Adrenal gland (tissue), 5 donors: ENCODE results near the gene RIMS3.

Experiments used
- POLR2A ChIP-seq, 2 donors: fragments of 450-650 bp; IDR thresholded peaks; one replicate each; pipeline ENCODE4 v1.6.1; 2017; ENCODE audit warnings: antibody characterized with exemption in 2 of 2, mild to moderate bottlenecking in 2 of 2, moderate library complexity in 1 of 2
- TF ChIP-seq, protein P1 (sequence below), 6 experiments: fragments of 450-650 bp in 4 of 6; fragments of 200-600 bp in 2 of 6; sonication (generic) in 1 of 6; IDR thresholded peaks; 1 replicate in 5 of 6; 2 replicates in 1 of 6; pipeline versions ENCODE4 v1.5.1 to v1.8.0; 2016 to 2021; ENCODE audit warnings: antibody characterized with exemption in 6 of 6, mild to moderate bottlenecking in 2 of 6, moderate library complexity in 1 of 6
- donor health status: DM: no; HTN: no; CAD: no.

GRCh38 chr1:40673452-40673851 lies 8.0 kb upstream of the RIMS3 start:
- TF ChIP-seq, protein P1, sequence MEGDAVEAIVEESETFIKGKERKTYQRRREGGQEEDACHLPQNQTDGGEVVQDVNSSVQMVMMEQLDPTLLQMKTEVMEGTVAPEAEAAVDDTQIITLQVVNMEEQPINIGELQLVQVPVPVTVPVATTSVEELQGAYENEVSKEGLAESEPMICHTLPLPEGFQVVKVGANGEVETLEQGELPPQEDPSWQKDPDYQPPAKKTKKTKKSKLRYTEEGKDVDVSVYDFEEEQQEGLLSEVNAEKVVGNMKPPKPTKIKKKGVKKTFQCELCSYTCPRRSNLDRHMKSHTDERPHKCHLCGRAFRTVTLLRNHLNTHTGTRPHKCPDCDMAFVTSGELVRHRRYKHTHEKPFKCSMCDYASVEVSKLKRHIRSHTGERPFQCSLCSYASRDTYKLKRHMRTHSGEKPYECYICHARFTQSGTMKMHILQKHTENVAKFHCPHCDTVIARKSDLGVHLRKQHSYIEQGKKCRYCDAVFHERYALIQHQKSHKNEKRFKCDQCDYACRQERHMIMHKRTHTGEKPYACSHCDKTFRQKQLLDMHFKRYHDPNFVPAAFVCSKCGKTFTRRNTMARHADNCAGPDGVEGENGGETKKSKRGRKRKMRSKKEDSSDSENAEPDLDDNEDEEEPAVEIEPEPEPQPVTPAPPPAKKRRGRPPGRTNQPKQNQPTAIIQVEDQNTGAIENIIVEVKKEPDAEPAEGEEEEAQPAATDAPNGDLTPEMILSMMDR (IDR thresholded peaks at IDR 0.05) = no peak
- no peak for TF ChIP-seq POLR2A (IDR thresholded peaks at IDR 0.05)
